ENCODE data around the gene ZNF556.
"Not testable (repeated sequence)": the region's sequence is repeated elsewhere in the genome, so short reads cannot be mapped to it uniquely, and the experiment has no call there.

Gene ZNF556

DNA sequence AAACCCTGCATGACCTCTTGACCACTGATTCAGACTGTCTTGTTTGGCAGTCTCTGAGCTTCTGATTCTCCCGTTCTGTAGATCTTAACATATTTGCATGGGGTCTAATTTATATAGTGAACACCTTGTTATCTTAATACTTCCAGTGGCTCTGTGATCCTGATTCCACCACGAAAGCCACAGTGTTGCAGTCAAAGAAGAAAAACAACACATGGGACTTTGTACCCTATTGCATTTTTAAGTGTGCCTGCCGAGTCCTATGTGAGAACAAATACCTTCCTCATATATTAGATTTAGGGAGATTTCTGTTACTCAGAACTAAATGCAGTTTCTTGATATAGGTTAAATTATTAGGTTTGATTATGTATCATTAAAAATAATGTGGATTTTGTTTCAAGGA is 12.3 kb upstream of the ZNF556 start:
- no peak for DNase-seq

DNA sequence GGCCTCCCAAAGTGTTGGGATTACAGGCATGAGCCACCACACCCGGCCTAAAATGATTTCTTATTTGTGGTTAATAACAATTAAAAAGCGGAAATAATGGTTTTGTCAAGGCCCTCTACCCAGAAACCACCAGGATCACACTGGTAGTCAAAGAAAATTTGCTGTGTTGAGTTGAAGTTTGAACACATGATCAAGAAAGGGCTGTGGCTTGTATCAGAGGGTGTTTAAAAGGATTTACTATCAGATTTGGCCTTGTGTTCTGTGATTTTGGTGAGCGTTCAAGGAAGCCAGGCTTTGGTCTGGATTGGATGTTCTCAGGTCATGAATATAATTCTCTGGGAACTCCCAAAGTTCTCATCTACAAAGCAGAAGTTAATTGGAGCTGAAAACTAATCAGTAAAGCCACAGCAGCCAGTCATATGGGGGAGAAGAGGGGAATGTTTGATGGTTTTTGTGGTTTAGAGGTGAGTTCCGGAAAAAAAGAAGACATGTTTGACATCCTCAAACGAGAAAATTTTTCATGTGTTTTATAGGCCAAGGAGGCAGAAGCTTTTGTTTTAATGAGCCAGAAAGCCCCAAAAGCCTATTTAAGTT is 10.6 kb upstream of the ZNF556 start:
- DNase-seq: no peak

DNA sequence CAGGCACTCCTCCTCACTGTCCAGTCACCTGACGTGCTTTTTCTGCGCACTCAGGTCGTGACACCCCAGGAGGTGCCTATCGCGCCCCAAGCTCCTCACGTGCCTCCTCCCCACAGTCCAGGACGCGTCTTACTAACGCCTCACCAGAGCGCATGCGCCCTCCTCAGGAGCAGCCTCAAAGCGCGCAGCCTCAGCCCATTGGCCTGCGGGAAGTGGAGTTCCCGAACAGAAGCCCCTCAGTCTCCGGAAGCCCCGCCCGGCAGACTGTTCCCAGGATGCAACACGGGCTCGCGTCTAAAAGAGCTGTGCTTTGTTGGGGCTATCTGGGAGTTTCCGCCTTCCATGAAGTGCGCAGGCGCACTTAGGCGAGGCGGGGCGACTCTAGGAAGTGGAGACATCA is 8.3 kb upstream of the ZNF556 start:
- no peak for DNase-seq

DNA sequence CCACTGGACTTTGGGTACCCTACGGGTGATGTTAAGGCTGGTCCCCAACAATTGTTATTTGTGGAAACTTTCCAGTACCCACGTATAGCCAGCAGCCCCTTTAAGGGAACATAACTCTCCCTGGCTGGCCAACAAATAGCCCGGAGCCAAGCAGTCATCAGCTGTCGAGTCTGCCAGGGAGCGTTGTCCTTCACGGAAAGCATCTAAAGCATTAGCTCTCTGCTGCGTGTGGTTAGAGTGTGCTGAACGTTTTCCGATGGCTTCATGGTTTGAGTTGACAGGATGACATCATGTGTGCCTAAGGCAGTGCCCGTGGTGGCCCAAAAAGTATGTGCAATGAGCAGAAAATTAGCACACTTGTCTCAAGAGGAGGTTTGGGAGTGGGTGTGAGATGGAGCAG is 3.3 kb upstream of the ZNF556 start:
- no peak for DNase-seq

DNA sequence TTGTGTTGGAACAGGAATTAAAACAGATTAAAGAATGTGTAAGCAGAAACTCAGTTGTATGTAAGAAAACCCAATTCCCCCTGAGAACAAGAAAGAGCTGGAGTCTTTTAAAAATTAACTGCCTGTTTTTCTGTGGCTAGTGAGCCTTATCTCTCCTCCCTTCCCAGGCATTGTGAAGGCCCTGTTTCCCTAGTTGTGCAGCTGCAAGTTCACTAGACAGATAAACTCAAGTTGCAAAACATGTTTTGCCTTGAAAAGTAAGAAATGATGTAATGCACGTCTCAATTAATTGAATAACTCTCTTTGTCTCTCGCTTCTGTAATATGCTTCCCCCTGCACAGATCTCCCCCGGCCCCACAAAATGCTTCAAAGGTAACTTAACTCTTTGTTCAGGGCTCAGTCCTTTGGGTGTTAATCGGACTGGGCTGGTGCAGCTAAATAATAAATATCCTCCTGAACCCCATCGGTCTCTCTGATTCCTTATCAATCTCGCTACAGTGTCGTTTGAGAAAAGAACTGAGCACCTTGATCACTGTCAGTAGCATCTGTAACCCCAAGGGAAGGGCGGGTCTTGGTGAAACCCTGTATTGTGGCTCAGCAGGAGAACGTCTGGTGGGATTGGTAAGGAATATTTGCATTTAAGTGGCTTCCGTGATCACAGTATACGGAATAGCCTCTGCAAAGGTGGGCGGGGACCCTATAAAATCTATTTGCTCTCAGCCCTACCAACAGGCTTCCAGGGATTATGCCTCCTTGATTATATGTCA is 1.6 kb upstream of the ZNF556 start:
- no peak for DNase-seq

DNA sequence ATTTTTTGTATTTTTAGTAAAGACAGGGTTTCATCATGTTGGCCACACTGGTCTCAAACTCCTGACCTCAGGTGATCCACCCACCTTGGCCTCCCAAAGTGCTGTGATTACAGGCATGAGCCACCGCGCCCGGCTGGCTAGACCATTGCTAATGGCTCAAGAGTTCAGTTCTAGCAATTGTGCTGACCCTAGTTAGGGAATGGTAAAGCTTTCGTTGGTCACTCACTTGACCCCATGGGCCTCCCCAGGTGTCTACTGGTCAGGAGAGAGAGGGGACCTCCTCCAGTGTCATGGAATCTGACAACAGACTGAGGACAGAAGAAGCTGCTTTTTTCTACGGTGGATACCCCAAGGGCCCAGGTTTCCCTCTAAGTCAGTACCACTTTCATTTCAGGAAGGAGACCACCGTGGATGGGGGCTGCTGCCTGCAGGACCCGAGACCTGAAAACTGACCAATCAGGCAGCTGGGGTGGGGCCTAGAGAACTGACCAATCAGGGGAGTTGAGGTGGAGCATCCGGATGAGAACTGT is 575 bp upstream of the ZNF556 start:
- DNase-seq: no peak

DNA sequence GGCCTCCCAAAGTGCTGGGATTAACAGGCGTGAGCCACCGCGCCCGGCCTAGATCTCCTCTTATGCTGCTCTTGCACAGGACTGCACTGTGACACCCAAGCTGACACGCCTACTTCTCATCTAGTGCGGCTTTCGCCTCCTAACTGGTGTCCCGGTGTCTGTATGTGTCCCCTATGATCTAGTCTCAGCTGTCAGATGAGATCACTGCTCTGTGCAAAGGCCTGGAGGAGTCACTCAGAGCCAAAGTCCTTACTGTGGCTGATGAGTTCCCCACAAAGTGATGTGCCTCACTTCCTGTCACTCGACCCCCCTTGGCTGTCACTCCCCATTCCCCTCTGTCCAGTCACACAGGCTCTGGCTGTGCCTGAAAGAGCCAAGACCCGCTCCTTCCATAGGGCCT is 2.5 kb downstream of the ZNF556 start:
- DNase-seq: no peak

DNA sequence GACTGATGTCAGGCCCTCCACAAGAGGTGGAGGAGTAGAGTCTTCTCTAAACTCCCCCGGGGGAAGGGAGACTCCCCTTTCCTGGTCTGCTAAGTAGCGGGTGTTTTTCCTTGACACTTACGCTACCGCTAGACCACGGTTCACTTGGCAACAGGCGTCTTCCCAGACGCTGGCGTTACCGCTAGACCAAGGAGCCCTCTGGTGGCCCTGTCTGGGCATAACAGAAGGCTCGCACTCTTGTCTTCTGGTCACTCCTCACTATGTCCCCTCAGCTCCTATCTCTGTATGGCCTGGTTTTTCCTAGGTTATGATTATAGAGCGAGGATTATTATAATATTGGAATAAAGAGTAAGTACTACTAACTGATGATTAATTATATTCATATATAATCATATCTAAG is 5.0 kb downstream of the ZNF556 start:
- DNase-seq: not testable (repeated sequence)

DNA sequence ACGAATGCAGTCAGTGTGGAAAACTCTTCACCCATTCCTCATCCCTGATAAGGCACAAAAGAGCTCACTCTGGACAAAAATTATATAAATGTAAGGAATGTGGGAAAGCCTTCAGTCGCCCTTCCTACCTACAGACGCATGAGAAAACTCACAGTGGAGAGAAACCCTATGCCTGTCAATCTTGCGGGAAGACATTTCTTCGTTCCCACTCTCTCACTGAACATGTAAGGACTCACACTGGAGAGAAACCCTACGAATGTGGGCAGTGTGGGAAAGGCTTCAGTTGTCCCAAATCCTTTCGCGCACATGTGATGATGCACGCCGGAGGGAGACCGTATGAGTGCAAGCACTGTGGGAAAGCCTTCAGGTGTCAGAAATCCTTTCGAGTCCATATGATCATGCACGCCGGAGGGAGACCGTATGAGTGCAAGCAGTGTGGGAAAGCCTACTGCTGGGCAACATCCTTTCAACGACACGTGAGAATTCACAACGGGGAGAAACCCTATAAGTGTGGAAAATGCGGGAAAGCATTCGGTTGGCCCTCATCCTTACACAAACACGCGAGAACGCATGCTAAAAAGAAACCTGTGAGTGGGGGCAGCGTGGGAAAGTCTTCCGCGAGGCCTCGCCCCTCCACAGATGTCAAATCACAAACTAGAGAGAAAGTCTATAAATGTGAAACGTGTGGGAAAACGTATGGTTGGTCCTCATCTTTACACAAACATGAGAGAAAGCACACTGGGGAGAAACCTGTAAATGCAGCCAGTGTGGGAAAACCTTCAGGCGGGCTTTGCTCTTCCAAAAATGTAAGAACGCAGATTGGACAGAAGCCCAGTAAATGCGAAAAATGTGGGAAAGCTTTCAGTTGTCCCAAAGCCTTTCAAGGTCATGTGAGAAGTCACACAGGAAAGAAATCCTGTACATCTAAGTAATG is 10.5 kb downstream of the ZNF556 start:
- DNase-seq: no peak

DNA sequence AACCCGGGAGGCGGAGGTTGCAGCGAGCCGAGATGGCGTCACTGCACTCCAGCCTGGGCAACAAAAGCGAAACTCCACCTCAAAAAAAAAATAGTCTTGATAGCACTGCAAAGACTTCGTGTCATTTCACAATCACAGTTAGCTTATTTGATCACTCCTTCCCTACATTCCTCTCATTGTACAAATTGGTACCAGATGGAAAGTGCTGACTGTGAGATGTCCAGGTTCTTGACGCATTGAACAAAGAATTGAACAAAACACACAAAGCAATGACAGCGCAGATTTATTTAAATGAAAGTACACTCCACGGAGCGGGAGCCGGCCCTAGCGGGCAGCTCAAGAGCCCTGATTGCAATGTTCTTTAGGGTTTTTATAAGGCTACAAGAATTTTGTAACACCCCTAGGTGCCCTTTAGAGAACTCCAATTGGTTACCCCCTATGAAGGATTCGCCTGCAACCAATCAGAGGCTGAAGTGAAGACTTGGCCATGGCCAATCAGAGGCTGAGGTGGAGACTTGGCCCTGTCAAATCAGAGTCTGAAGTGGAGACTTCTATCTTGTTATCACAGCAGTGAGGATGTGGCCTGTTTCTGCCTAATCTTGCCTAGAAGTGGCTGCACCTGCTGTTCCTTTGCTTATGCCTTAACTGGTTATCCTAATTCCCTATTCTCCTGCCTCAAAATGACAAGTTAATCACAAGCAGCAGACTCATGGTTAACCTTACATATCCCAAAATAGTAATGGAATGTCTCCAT is 16.7 kb downstream of the ZNF556 start:
- no peak for DNase-seq

DNA sequence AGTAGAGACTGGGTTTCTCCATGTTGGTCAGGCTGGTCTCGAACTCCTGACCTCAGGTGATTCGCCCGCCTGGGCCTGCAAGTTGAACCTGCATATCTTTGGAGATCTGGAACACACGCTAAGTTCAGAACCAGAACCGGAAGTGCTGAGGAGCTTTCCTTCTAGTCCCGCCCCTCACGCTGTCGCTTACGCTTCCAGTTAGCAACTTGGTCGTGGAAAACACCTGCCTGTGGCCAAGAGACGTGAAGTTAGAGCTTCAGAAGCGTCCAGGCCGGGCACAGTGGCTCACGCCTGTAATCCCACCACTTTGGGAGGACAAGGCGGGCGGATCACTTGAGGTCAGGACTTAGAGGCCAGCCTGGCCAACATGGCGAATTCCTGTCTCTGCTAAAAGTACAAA is 18.6 kb downstream of the ZNF556 start:
- no peak for DNase-seq

DNA sequence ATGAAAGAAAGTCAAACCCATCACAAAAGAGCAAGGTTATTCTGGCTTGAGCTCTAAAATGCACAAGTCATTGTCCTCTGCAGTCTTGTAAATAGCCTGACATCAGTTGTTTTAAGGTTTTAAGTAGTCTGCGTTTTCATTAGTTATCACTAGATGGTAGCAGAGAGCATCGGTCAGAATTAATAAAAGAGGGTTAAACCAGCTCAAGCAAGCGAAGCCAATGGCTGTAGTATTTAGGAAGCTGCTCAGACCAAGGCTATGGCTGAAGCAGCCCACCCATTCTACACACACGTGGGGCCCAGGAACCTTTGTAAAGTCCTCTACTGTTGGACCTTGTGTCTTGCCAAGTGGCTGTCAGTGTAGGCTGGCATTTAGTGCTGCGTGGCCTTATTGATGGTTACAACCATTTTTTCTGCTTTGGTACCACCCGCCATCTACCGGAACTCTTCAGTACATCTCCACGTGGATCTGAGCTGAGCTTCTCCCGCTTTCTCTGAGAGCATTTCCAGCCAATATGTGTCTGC is 20.3 kb downstream of the ZNF556 start:
- DNase-seq: peak; percentile 57

DNA sequence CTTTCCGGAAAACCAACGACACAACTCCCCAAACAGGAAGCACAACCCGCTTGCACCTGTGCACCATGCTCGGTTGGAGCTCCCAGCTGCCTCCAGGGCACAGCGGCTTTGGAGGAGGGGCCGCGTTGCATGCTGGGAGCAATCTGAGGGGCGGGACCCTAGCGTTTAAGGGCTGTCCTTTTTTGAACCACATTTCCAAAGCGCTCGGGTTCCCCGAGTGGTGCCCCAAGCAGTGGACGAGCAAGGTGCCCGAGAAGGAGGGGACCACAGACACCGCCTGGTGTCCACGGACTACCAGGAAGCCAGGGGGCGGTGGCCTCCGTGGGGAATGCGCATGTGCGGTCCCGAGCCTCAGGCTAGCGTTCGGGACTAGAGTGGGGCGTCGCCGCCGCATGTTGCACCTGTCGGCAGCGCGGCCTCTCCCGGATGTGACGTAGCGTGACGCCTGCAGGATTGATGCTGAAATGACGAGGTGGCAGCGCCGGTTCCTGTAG is 21.6 kb downstream of the ZNF556 start:
- no peak for DNase-seq

DNA sequence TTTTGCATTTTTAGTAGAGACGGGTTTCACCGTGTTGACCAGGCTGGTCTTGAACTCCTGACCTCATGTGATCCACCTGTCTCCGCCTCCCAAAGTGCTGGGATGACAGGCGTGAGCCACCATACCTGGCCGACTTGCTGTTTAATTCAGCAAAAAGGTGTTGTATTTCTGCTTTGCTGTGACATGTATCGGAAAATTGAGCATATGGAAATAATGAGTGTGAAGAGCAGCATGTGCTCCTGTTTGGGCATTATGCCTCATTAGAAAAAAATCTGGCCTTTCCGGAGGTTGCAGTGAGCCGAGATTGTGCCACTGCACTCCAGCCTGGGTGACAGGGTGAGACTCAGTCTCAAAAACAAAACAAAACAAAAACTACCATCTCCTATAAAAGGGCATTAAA is 23.4 kb downstream of the ZNF556 start:
- DNase-seq: not testable (repeated sequence)

DNA sequence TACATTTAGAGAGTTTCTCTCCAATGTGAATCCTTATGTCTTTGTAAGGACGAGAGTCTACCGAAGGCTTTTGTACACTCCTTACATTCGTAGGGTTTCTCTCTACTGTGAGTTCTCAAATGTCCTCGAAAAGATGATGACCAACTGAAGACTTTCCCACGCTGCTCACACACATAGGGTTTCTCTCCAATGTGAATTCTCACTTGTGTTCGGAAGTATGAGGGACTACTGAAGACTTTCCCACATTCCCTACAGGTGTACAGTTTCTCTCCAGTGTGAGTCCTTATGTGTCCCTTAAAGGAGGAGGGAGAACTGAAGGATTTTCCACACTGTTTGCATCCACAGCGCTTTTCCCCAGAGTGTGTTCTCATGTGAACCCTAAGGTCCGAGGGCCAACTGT is 29.6 kb downstream of the ZNF556 start:
- no peak for DNase-seq

DNA sequence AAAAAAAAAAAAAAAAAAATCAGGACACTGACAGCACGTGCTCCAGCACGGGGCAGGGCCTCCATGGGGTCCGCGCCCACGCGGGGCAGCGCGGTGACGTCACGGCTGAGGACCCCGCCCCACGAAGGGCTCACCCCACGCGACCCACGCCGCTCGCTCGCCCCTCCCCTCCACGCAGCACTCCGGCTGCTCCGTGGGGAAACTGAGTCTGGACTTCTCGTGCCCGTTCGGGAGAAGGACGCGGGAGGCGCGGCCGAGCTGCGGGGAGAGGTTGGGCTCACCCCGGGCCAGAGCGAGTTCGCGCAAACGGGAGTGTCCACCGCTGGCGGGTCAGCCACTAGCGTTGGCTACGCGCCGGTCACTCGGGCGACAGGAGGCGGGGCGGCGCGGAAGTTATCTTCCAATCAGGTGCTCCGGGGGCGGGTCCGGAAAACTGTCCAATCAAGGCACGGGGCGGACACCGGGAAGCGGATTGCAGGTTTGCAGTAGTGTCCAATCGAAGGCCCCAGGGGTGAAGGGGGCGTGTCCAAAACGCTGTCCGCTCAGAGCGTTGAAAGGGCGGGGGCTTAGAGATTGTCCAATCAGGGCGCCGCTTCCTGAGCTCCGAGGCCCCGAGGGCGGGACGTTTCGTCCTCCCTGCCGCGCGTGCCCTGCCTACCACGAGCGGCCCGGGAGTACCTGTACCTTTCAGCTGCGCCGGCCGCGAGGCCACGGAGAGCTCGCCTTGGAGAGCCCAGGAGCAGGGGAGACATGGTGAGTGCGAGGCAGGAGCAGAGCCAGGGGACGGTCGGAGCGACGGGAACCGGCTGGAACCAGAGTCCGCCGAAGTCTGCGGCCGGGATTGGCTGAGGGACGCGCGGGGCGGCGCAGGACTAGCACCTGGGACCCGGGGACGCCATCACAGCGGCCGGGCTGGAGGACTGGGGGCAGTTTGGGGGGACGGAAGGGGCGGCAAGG is 33.4 kb downstream of the ZNF556 start, which contains the start of gene ZNF57:
Gene ZNF57 (plus strand): TSS at position 633 of the 957 bp plus-strand sequence. CDS start 118 bp downstream, at position 751.
- DNase-seq: peak; percentile 97

DNA sequence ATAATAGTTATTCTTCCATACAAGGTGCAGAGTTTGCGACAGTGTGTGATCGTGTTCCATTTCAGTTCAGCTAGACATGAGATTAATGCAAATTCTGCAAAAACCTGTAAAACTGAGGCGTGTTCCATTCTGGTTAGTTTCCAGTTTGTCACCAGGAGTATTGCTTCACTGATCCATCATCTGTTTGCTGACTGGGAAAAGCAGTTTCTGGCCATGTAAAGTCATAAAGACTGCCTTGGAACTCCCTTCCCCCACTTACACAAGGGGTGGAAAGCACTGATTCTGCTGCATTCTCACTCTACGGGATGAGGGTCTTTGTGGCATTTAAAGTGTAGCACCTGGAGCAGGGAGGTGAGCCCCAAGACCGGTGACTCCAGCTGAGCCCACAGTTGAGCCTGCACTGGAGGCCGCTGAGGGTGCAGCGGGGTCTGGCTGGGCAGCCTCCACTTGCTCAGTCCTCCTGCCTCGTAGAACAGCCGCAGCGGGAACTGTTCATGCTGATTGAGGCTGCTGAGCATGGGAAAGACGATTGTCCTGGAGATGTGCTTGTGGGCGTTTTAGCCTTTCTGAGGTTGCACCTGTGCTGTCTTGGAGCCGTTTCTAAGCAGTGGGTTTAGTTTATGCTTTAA is 35.6 kb downstream of the ZNF556 start:
- no peak for DNase-seq

DNA sequence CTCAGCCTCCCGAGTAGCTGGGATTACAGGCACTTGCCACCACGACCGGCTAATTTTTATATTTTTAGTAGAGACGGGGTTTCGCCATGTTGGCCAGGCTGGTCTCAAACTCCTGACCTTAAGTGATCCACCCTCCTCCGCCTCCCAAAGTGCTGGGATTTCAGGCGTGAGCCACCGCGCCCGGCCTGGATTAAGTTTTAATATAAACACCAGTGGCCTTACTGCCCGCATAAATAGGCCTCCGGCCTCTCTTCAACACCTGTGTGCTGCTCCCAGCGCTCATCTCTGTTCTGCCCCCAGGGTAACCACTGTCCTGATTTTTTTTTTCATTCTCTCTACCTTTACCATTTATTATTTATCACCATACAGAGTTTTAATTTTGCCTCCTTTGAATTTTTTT is 36.2 kb downstream of the ZNF556 start:
- not testable (repeated sequence) for DNase-seq

DNA sequence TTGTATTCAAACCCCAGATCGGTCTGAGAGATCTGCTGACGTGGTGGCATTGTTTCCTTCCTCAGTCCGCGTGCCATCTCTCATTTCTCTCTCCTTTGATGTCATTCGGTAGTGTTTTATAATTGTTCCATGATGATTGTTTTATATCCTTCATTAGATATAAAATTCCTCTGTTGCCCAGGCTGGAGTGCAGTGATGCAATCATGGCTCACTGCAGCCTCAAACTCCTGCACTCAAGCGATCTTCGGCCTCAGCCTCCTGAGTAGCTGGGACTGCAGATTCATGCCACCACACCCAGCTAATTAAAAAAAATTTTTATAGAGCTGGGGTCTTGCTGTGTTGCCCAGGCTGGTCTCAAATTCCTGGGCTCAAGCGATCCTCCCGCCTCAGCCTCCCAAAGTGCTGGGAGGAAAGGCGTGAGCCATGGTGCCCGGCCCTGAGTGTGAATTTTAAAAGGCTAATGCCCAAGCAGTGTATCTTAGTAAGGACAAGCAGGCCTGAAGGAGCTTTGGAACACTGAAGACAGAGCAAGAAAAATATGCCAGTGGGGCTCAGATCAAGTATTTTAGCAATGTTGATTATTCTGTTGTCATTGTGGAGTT is 38.9 kb downstream of the ZNF556 start:
- DNase-seq: no peak

DNA sequence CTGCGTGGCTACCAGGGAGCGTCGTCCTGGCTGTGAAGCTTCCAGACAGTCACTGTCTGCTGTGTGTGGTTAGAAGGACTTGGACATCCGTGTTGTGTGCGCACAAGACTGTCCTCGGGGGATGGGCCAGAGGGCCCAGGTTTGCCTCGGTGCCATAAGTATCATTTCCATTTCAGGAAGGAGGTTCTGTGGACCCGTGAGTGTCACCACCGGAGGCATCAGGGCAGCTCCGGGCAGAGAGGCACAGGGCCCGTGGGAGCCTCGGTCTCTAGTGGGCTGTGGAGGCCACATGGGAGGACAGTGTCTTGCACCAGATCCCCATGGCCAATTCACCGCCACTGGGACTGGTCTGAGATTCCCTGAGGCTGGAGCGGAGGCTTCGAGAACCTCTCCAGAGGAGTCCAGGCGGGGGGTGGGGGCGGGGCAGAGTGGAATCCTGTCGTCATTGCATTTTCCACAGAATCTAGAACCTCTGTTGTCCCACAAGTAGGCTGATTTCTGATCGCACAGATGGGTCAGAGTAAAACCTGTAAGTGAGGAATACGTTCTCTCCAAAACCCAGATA is 39.6 kb downstream of the ZNF556 start:
- no peak for DNase-seq
